Sigmoid colon (tissue), 4 donors: Measurements from ENCODE around the gene F8A3.

Experiments used
- EP300 ChIP-seq, 4 donors: sonication (generic); formaldehyde crosslinking; IDR thresholded peaks; one replicate each; pipeline ENCODE4 v1.6.1; 2017; ENCODE audit warnings: antibody characterized with exemption in 4 of 4
- POLR2A ChIP-seq, 2 donors: fragments of 450-650 bp; IDR thresholded peaks; one replicate each; pipeline ENCODE4 v1.6.1; 2016; ENCODE audit warnings: antibody characterized with exemption in 2 of 2, mild to moderate bottlenecking in 2 of 2, moderate library complexity in 2 of 2
- POLR2AphosphoS5 ChIP-seq, 4 donors: sonication (generic); formaldehyde crosslinking; IDR thresholded peaks; one replicate each; pipeline ENCODE4 v1.6.1; 2017; ENCODE audit warnings: antibody characterized with exemption in 4 of 4
- TF ChIP-seq, protein P1 (sequence below), 4 experiments: fragments of 450-650 bp in 3 of 4; fragments of 200-600 bp in 1 of 4; IDR thresholded peaks; one replicate each; pipeline ENCODE4 v1.5.1; 2016 to 2019; ENCODE audit warnings: antibody characterized with exemption in 4 of 4, mild to moderate bottlenecking in 3 of 4, moderate library complexity in 2 of 4

DNA sequence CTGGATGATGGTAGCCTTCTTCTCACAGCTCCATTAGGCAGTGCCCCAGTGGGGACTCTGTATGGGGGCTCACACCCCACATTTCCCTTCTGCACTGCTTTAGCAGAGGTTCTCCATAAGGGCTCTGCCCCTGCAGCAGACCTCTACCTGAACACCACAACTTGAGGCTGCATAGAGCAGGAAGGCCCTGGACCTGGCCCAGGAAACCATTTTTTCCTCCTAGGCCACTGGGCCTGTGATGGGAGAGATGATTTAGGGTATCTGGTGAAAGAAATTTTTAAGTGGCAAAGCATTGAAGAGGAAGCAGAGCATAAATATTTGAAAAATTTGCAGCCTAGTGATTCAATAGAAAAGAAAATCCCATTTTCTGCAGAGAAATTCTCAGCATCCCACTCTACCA, 17.3 kb downstream of the F8A3 start:
- TF ChIP-seq, protein P1, sequence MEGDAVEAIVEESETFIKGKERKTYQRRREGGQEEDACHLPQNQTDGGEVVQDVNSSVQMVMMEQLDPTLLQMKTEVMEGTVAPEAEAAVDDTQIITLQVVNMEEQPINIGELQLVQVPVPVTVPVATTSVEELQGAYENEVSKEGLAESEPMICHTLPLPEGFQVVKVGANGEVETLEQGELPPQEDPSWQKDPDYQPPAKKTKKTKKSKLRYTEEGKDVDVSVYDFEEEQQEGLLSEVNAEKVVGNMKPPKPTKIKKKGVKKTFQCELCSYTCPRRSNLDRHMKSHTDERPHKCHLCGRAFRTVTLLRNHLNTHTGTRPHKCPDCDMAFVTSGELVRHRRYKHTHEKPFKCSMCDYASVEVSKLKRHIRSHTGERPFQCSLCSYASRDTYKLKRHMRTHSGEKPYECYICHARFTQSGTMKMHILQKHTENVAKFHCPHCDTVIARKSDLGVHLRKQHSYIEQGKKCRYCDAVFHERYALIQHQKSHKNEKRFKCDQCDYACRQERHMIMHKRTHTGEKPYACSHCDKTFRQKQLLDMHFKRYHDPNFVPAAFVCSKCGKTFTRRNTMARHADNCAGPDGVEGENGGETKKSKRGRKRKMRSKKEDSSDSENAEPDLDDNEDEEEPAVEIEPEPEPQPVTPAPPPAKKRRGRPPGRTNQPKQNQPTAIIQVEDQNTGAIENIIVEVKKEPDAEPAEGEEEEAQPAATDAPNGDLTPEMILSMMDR (IDR thresholded peaks at IDR 0.05), result no peak
- no peak for TF ChIP-seq POLR2AphosphoS5 (IDR thresholded peaks at IDR 0.05)
- no peak for TF ChIP-seq POLR2A (IDR thresholded peaks at IDR 0.05)
- no peak for TF ChIP-seq EP300 (IDR thresholded peaks at IDR 0.05)
